ENCODE data around the gene MLXIPL.

The MLXIPL gene

DNA sequence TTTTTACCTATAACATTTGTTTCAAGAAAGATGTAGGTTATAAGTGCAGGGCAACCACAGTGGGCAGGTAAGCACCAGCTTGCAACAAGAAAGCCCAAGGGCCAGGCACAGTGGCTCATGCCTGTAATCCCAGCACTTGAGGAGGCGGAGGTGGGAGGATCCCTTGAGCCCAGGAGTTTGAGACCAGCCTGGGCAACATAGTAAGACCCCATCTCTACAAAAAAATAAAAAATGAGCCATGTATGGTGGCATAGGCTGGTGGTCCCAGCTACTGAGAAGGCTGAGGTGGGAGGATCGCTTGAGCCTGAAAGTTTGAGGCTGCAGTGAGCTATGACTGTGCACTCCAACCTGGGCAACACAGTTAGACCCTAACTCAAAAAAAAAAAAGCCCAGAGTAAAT lies 79.6 kb downstream of the MLXIPL start:
- no peak for DNase-seq (ENCODE audit: low spot score)
- Histone ChIP-seq H3K27ac (no peak overlapping the region), H3K4me3 (no peak overlapping the region)
- TF ChIP-seq CTCF (IDR thresholded peaks at IDR 0.05), result no peak

Measured in coronary artery (tissue), 2 donors.